ENCODE data around the gene ATP6V0E1. TPM values are rescaled to one million over a fixed set of nuclear protein-coding genes. Genes with fewer than 3 reads are reported as not detected.

Gene ATP6V0E1
- total RNA-seq, 1 experiment from 2014 or later: 332 TPM

DNA sequence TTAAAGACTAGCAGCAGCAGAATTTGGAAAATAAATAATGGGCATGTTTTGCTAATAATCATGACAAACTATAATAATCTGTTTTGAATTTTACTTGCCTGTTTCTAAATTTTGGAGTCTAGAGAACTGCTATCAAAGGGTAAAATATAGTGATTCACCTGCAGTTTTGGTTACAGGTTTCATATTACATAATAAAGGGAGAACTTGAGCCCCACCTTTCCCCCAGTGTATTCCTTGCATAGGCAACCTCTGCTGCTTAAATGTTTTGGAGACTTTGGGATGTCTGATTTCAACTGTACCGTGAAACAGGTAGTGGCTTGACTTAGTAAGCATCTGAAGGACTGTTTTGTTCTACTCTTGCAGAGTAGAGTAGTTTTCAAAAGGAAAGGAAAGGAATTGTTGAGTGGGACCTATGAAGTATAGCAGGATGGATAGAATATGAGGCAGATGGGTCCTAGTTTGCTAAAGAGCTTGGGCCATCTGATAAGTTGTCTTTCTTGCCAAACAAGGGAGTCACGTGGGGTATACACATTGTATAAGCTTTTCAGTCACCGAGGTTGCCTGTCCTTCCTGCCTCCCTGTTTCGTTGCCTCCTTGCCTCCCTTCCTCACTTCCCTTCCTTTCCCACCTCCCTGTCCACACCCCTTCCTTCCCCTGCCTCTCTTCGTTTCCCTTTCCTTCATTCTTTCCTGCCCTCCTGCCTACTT lies 91.7 kb downstream of the ATP6V0E1 start:
- no peak overlapping the region for H3K4me3 ChIP-seq (ENCODE audit: low read depth in 2 of 2, low read length in 2 of 2)
- no peaks in the 10 kb centered on the region for H3K9me3 ChIP-seq (ENCODE audit: control insufficient read depth, insufficient read depth, low read depth, low read length)
- H3K27me3 ChIP-seq (ENCODE audit: control insufficient read depth, insufficient read depth, low read length): no peaks in the 10 kb centered on the region
- H3K4me1 ChIP-seq (ENCODE audit: control insufficient read depth, insufficient read depth, low read length): no peaks in the 10 kb centered on the region
- intact Hi-C loops (cut with micrococcal nuclease; ENCODE audit: unreplicated experiment): no loop called here
- TF ChIP-seq POLR2AphosphoS5 (IDR thresholded peaks at IDR 0.05; ENCODE audit: low read depth, low read length): no peak
- TF ChIP-seq, protein P1, sequence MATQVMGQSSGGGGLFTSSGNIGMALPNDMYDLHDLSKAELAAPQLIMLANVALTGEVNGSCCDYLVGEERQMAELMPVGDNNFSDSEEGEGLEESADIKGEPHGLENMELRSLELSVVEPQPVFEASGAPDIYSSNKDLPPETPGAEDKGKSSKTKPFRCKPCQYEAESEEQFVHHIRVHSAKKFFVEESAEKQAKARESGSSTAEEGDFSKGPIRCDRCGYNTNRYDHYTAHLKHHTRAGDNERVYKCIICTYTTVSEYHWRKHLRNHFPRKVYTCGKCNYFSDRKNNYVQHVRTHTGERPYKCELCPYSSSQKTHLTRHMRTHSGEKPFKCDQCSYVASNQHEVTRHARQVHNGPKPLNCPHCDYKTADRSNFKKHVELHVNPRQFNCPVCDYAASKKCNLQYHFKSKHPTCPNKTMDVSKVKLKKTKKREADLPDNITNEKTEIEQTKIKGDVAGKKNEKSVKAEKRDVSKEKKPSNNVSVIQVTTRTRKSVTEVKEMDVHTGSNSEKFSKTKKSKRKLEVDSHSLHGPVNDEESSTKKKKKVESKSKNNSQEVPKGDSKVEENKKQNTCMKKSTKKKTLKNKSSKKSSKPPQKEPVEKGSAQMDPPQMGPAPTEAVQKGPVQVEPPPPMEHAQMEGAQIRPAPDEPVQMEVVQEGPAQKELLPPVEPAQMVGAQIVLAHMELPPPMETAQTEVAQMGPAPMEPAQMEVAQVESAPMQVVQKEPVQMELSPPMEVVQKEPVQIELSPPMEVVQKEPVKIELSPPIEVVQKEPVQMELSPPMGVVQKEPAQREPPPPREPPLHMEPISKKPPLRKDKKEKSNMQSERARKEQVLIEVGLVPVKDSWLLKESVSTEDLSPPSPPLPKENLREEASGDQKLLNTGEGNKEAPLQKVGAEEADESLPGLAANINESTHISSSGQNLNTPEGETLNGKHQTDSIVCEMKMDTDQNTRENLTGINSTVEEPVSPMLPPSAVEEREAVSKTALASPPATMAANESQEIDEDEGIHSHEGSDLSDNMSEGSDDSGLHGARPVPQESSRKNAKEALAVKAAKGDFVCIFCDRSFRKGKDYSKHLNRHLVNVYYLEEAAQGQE (IDR thresholded peaks at IDR 0.05; ENCODE audit: insufficient read depth in 1 of 2, low read depth in 2 of 2, low read length in 1 of 2): no peak
- TF ChIP-seq TCF7L2 (IDR thresholded peaks at IDR 0.05; ENCODE audit: low read depth, low read length): no peak
- no peak for TF ChIP-seq SIN3A (IDR thresholded peaks at IDR 0.05; ENCODE audit: borderline replicate concordance, insufficient read depth, low read depth, low read length)
- TF ChIP-seq, protein P2, sequence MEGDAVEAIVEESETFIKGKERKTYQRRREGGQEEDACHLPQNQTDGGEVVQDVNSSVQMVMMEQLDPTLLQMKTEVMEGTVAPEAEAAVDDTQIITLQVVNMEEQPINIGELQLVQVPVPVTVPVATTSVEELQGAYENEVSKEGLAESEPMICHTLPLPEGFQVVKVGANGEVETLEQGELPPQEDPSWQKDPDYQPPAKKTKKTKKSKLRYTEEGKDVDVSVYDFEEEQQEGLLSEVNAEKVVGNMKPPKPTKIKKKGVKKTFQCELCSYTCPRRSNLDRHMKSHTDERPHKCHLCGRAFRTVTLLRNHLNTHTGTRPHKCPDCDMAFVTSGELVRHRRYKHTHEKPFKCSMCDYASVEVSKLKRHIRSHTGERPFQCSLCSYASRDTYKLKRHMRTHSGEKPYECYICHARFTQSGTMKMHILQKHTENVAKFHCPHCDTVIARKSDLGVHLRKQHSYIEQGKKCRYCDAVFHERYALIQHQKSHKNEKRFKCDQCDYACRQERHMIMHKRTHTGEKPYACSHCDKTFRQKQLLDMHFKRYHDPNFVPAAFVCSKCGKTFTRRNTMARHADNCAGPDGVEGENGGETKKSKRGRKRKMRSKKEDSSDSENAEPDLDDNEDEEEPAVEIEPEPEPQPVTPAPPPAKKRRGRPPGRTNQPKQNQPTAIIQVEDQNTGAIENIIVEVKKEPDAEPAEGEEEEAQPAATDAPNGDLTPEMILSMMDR (IDR thresholded peaks at IDR 0.05): no peak
- H3K27ac ChIP-seq (ENCODE audit: low read length): no peak overlapping the region
- ChIA-PET POLR2A (interaction anchor here (0.7 kb wide), 1 partner anchor 426 kb away, joined by 3 read pairs; no protein-coding TSS in a partner anchor), CTCF (no interaction called here)
- no peak for DNase-seq (ENCODE audit: low read depth, low spot score)
- in situ Hi-C loops (cut with HindIII; ENCODE audit: low pct_unique_long_range_greater_than_20kb, low sequenced_read_pairs): no loop called here
- H3K36me3 ChIP-seq (ENCODE audit: control insufficient read depth, insufficient read depth, low read length): no peaks in the 10 kb centered on the region
- no TSS peak for BruUV-seq (replicated peaks)
- ATAC-seq: no peak

DNA sequence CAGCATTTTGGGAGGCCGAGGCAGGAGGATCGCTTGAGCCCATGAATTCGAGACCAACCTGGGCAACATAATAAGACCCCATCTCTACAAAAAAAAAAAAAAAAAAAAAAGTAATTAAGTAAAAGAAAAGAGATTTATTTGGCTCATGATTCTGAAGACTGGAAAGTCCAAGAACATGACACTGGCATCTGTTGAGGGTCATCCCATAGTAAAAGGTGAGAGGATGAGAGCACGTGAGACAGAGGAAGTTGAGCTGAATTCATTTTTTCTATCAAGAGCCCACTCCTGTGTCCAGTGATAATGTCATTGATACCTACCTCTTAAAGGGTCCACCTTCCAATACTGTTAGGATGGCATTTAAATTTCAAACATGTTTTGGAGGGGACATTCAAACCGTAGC lies 92.4 kb downstream of the ATP6V0E1 start:
- POLR2A ChIA-PET: interaction anchor here (0.7 kb wide), 1 partner anchor 427 kb away, joined by 3 read pairs; no protein-coding TSS in a partner anchor
- intact Hi-C loops (cut with micrococcal nuclease; ENCODE audit: unreplicated experiment): no loop called here

More for the DNA sequence above, 92.4 kb downstream of the ATP6V0E1 start:
- no peaks in the 10 kb centered on the region for H3K4me1 ChIP-seq (ENCODE audit: control insufficient read depth, insufficient read depth, low read length)
- no TSS peak for BruUV-seq (replicated peaks)
- no peaks in the 10 kb centered on the region for H3K27me3 ChIP-seq (ENCODE audit: control insufficient read depth, insufficient read depth, low read length)
- TF ChIP-seq, protein P2 (IDR thresholded peaks at IDR 0.05): no peak
- TF ChIP-seq, protein P1 (IDR thresholded peaks at IDR 0.05; ENCODE audit: insufficient read depth in 1 of 2, low read depth in 2 of 2, low read length in 1 of 2): no peak
- TF ChIP-seq POLR2AphosphoS5 (IDR thresholded peaks at IDR 0.05; ENCODE audit: low read depth, low read length): no peak
- no peak for TF ChIP-seq SIN3A (IDR thresholded peaks at IDR 0.05; ENCODE audit: borderline replicate concordance, insufficient read depth, low read depth, low read length)
- no peak for TF ChIP-seq TCF7L2 (IDR thresholded peaks at IDR 0.05; ENCODE audit: low read depth, low read length)
- DNase-seq (ENCODE audit: low read depth, low spot score) (no peak), ATAC-seq (no peak)
- in situ Hi-C loops (cut with HindIII; ENCODE audit: low pct_unique_long_range_greater_than_20kb, low sequenced_read_pairs): no loop called here
- H3K27ac ChIP-seq (ENCODE audit: low read length): no peak overlapping the region
- H3K4me3 ChIP-seq (ENCODE audit: low read depth in 2 of 2, low read length in 2 of 2): no peak overlapping the region
- no peaks in the 10 kb centered on the region for H3K36me3 ChIP-seq (ENCODE audit: control insufficient read depth, insufficient read depth, low read length)
- CTCF ChIA-PET: interaction anchor here (0.7 kb wide), 1 partner anchor 356 kb away, joined by 6 read pairs; no protein-coding TSS in a partner anchor
- no peaks in the 10 kb centered on the region for H3K9me3 ChIP-seq (ENCODE audit: control insufficient read depth, insufficient read depth, low read depth, low read length)
